Activated CD4-positive, CD25-positive, alpha-beta regulatory T cell treated with anti-CD3 and anti-CD28 coated beads, Interleukin-2, amount 50 U/mL, for 24 hours (primary cell): Measurements from ENCODE around the gene CHRND.
"Not testable (repeated sequence)": the region's sequence is repeated elsewhere in the genome, so short reads cannot be mapped to it uniquely, and the experiment has no call there.

Source experiments
- ATAC-seq, 2 donors: fragments of 150-1000 bp; cut with Tn5 transposase; one replicate each; pipeline ENCODE4 v1.10.0; 2021; ENCODE audit warnings: mild to moderate bottlenecking in 1 of 2, moderate library complexity in 1 of 2

The CHRND gene

GRCh38 chr2:232543928-232544631 is 18.1 kb downstream of the CHRND start:
- no peak for ATAC-seq

- ATAC-seq: no peak
Observed at GRCh38 chr2:232544674-232545073, 18.7 kb downstream of the CHRND start.

GRCh38 chr2:232545511-232546375 is 19.8 kb downstream of the CHRND start:
- ATAC-seq: no peak

GRCh38 chr2:232547991-232548390 is 22.0 kb downstream of the CHRND start:
- ATAC-seq: no peak

GRCh38 chr2:232549655-232550353 is 23.8 kb downstream of the CHRND start:
- no peak for ATAC-seq

GRCh38 chr2:232550354-232551249 is 24.6 kb downstream of the CHRND start, which contains the start of the genes EIF4E2 and TIGD1:
EIF4E2 (plus strand) TSS chr2:232550689; CDS start chr2:232550725, 36 bp downstream.
TIGD1 (minus strand) TSS chr2:232550557; CDS start chr2:232549882, 675 bp downstream.
- ATAC-seq: peak; percentile 95 to 96

- ATAC-seq: no peak
Observed at GRCh38 chr2:232551250-232551638, 25.3 kb downstream of the CHRND start.

- no peak for ATAC-seq
Observed at GRCh38 chr2:232551776-232552175, 25.8 kb downstream of the CHRND start.

- ATAC-seq: no peak
Observed at GRCh38 chr2:232556426-232556825, 30.5 kb downstream of the CHRND start.

GRCh38 chr2:232562515-232563151 is 36.7 kb downstream of the CHRND start:
- ATAC-seq: no peak

GRCh38 chr2:232563580-232563979 is 37.6 kb downstream of the CHRND start:
- ATAC-seq: no peak

- ATAC-seq: no peak
Observed at GRCh38 chr2:232567721-232568120, 41.8 kb downstream of the CHRND start.

- ATAC-seq: no peak
Observed at GRCh38 chr2:232568161-232568560, 42.2 kb downstream of the CHRND start.

- no peak for ATAC-seq
Observed at GRCh38 chr2:232569541-232569940, 43.6 kb downstream of the CHRND start.

- not testable (repeated sequence) for ATAC-seq
Observed at GRCh38 chr2:232570481-232570880, 44.5 kb downstream of the CHRND start.

GRCh38 chr2:232571026-232571474 is 45.1 kb downstream of the CHRND start:
- ATAC-seq: no peak

GRCh38 chr2:232573042-232573441 is 47.1 kb downstream of the CHRND start:
- no peak for ATAC-seq

GRCh38 chr2:232573771-232574435 is 47.9 kb downstream of the CHRND start:
- no peak for ATAC-seq

- ATAC-seq: no peak
Observed at GRCh38 chr2:232574674-232575403, 48.9 kb downstream of the CHRND start.

GRCh38 chr2:232575404-232575746 is 49.4 kb downstream of the CHRND start:
- no peak for ATAC-seq
